GM19025 (cell line): Measurements from ENCODE around the gene VPS4A.
"Not testable (repeated sequence)": the region's sequence is repeated elsewhere in the genome, so short reads cannot be mapped to it uniquely, and the experiment has no call there.

Source experiments
- ATAC-seq: cut with Tn5 transposase; IDR thresholded peaks from one replicate; pipeline ENCODE4 v1.9.1; 2021; ENCODE audit warnings: mild to moderate bottlenecking, low read depth, moderate library complexity; ENCODE audit not compliant: unreplicated experiment

Gene VPS4A

DNA sequence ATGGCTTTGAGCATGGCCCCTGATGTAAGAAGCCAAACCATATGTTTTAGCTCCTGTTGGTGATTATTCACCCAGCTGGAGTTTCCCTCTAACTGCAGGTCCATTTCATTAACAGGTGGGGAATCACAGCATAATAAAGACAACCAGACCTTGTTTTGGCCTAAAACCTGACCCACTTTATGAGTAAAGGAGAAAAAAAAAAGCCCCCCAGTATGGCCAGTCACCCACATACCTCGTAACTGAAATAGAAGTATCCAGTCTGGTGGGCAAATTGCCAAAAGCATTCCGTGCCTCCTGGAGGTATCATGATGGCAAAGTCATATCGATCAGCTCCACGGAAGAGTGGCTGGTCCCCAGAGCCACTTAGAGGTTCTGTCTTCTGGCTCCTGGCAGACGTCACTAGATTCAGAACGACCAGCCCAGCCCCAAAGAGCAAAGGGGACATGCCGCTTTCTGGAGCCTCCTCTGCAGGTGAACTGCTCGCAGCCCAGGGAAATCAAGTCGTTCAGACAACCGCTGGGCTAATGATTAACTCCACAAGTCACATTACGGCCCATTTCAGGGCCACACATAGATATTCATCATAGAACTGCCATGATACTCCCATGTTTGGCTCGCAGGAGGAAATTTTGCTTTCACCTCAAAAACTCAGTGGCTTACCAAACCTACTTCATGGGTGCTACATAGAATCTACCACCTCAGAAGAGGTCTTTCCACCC is 40.3 kb downstream of the VPS4A start, which contains the start of gene TMED6:
Gene TMED6, minus strand, starts transcription at position 478 of the 719 bp plus-strand sequence. Its CDS starts 33 bp downstream, at position 445.
- ATAC-seq = no peak

DNA sequence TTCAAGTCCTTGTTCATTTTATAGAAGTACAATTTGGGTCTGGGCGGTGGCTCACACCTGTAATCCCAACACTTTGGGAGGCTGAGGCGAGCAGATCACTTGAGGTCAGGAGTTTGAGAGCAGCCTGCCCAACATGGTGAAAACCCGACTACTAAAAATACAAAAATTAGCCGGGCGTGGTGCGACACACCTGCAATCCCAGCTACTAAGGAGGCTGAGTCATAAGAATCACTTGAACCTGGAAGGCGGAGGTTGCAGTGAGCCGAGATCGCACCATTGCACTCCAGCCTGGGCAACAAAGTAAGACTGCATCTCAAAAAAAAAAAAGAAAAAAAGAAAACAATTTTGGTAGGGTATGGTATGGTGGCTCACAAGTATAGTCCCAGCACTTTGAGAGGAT is 48.9 kb downstream of the VPS4A start:
- ATAC-seq = not testable (repeated sequence)

DNA sequence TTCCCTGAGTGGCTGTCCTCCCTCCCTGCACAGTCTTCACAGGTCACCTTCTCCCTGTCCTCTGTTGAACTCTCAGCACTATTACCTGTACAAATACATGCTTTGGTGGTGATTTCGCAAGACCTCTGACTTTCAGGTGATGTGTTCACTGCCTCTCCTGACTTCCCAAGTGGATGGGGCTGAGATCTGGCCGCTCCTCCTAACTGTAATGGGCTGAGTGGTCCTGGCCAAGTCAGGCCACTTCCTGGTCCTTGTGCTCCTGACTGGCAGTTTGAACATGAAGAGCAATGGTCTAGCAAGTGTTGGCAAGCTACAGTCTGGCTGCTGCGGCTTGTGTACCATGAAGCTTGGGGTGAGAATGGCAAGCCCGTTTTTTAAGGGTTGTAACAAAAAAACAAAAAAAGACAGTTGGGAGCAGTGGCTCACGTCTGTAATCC is 52.1 kb downstream of the VPS4A start:
- ATAC-seq = no peak

DNA sequence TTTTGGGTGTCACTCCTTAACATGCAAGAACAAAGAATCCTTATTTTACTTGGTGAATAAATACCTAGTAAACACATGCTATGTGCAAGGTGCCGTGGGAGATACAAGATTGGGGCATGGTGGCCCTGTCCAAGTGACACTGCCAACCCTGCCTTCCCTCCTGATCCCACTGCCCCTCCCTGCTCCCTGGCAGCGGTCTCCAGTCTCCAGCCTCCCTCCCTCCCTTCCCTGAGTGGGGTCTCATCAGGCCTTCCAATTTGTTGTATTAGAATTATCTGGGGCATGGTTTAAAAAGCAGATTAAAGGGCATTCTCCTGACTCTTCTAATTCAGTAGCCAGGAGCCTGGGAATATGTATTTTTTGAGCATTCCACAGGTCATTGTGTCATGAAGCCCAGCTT is 52.9 kb downstream of the VPS4A start:
- no peak for ATAC-seq

DNA sequence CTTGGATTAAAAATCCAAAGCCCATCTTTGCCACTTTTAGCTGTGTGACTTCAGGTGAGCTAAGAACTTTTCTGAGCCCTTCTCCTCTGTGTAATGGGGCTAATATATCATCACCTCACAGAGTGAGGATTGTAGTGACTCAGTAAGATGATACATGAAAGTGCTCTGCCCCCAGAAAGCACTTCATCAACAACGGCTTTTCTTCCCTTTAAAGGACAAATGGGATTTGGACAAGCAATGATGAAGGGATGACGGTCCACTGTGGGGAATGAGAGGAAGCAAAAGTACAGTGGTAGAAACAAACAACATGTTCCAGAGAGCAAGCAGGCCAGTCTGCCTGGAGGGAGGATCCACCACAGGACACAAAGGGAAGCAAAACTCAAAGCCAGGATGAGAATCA is 54.8 kb downstream of the VPS4A start:
- ATAC-seq = no peak

DNA sequence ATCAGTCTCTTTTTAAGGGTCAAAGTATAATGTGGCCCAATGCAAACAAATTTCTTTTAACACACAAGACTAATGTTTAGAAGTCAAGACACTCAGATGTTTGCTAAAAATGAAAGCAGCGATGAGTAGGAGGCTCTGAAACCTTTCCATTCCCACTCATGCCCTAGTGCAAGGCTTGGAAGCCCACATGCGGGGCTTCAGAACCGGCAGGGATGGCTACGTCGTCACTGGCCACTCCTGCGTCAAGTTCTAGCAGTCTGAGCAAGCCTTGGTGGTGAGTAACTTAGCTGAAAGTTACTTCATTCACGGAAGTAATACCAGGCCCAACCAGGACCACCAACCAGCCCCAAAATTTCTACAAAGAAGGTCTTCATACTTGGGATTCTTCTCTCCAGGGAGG is 55.3 kb downstream of the VPS4A start:
- no peak for ATAC-seq

DNA sequence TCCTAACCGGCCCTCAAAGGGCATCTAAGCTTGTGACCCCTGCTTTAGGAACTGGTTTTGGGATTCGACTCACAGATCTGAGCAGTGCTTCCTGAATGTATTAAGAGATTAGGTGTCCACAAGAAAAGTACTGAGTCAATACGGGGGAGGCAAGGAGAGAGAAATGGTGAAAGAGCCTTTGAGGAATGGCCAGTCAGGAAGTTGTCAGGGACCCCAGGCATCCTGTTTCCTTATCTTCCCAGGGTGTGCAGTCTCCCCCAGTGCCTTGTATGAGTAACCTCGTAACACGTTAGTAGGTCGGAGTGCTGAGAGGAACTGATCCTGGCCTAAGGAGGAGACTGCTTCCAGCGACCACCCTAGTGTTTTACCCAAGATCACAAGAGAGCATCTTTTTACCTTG is 56.8 kb downstream of the VPS4A start:
- ATAC-seq = no peak

DNA sequence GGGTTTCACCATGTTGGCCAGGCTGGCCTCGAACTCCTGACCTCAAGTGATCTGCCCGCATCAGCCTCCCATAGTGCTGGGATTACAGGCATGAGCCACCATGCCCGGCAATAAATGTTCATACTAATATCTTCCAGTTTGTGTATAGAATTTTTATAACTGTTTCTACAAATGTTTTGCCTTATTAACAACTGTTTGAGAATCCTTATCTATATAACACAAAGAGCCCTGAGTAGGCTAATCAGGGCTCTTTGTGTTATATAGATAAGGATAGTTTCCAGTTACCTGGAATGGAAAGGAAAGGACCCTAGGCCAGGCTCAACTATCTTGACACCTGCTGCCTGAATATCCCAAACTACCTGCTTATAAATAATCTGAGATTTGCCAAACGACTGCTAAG is 57.7 kb downstream of the VPS4A start:
- ATAC-seq = no peak

DNA sequence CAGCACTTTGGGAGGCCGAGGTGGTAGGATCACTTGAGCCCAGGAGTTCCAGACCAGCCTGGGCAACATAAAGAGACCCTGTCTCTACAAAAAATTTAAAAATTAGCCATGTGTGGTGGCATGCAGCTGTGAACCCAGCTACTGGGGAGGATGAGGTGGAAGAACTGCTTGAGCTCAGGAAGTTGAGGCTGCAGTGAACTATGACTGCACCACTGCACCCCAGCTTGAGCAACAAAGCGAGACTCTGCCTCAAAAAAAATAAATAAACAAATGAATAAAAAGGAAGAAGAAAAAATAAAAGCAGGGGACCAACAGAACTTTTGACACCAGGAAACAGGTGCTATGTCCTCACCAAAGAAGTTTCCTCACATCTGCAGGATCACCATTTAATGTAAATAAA is 60.4 kb downstream of the VPS4A start:
- no peak for ATAC-seq

DNA sequence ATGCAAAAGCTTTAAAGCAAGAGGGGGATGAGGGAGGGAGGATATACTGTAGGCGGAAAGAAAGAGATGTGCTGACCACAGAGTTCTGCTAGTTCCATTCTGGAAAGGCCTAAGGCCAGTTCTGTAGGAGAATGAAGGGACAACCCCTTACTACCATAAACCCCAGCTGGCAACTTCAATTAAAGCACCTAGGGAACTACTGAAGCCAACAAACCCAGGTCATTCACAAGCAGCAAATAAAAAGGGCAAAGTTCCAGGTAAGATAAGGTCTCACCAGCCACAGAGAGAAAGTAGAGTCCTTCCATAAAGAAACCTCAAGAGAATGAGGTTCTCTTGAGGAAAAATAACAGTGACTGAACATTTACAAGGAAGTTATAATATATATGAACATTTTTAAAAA is 61.9 kb downstream of the VPS4A start:
- no peak for ATAC-seq
